WTC11 (cell line): ENCODE results near the gene STK25. TPM values are rescaled to one million over a fixed set of nuclear protein-coding genes. Genes with fewer than 3 reads are reported as not detected.

Experiments
- ATAC-seq: fragments of 200-7000 bp; cut with Tn5 transposase; 2 replicates; pipeline ENCODE4 v1.10.0; 2021; ENCODE audit warnings: mild to moderate bottlenecking, moderate library complexity
- Bru-seq: library from RNA; stranded (reverse); fragments of 400-500 nt; gene quantifications from one replicate; lab custom pipeline; 2021; lab: Mats Ljungman, UMichigan
- CTCF ChIA-PET: fragments of 300-600 bp; sonication (Branson Sonifier 250); formaldehyde crosslinking; loops from one replicate; lab custom pipeline; 2021; ENCODE audit warnings: antibody characterized with exemption; lab: Charles Lee
- POLR2A ChIA-PET: fragments of 350-600 bp; sonication (Branson Sonifier 250); formaldehyde crosslinking; loops from one replicate; lab custom pipeline; 2021; ENCODE audit warnings: antibody characterized with exemption; lab: Charles Lee
- DNase-seq: peaks from one replicate; pipeline ENCODE4 v3.0.0; 2021; ENCODE audit warnings: low spot score
- H3K27ac Mint-ChIP-seq: 2 replicates; pipeline ENCODE4 v1.8.0; 2021; ENCODE audit warnings: mixed read lengths
- H3K27me3 Mint-ChIP-seq: 2 replicates; pipeline ENCODE4 v1.8.0; 2021; ENCODE audit warnings: low read depth, mild to moderate bottlenecking, moderate library complexity, mixed read lengths
- H3K36me3 Mint-ChIP-seq: 2 replicates; pipeline ENCODE4 v1.8.0; 2021; ENCODE audit warnings: mixed read lengths
- H3K4me1 Mint-ChIP-seq: 2 replicates; pipeline ENCODE4 v1.8.0; 2022; ENCODE audit warnings: mixed read lengths
- H3K4me3 Mint-ChIP-seq: 2 replicates; pipeline ENCODE4 v1.8.0; 2021; ENCODE audit warnings: mild to moderate bottlenecking, moderate library complexity, mixed read lengths
- H3K9me3 Mint-ChIP-seq: 2 replicates; pipeline ENCODE4 v1.8.0; 2021; ENCODE audit warnings: mixed read lengths
- AFF4 ChIP-seq: sonication (generic); formaldehyde crosslinking; IDR thresholded peaks from 2 replicates; pipeline ENCODE4 v1.8.1; 2023; ENCODE audit warnings: mild to moderate bottlenecking, missing genetic modification reagents, borderline replicate concordance
- CREM ChIP-seq: sonication (generic); formaldehyde crosslinking; IDR thresholded peaks from 2 replicates; pipeline ENCODE4 v1.8.1; 2022; ENCODE audit warnings: mild to moderate bottlenecking, missing genetic modification reagents, moderate library complexity
- ELF4 ChIP-seq: sonication (generic); formaldehyde crosslinking; IDR thresholded peaks from 2 replicates; pipeline ENCODE4 v1.8.1; 2022; ENCODE audit warnings: low read depth, mild to moderate bottlenecking, moderate library complexity, missing genetic modification reagents
- GTF2I ChIP-seq: fragments of 250-450 bp; sonication (Bioruptor Pico); conservative IDR thresholded peaks from 2 replicates; pipeline ENCODE4 v1.4.0; 2021; ENCODE audit warnings: mild to moderate bottlenecking
- MXD4 ChIP-seq: fragments of 250-450 bp; sonication (Bioruptor Pico); IDR thresholded peaks from 2 replicates; pipeline ENCODE4 v1.8.0; 2021; ENCODE audit warnings: mild to moderate bottlenecking, moderate library complexity, borderline replicate concordance
- MYBL2 ChIP-seq: sonication (generic); formaldehyde crosslinking; IDR thresholded peaks from 2 replicates; pipeline ENCODE4 v1.8.1; 2023; ENCODE audit warnings: mild to moderate bottlenecking, moderate library complexity, missing genetic modification reagents
- PRDM15 ChIP-seq: sonication (generic); formaldehyde crosslinking; IDR thresholded peaks from 2 replicates; pipeline ENCODE4 v1.8.0; 2022; ENCODE audit warnings: missing genetic modification reagents
- SP1 ChIP-seq: sonication (generic); formaldehyde crosslinking; conservative IDR thresholded peaks from 2 replicates; pipeline ENCODE4 v1.8.1; 2022; ENCODE audit warnings: missing genetic modification reagents
- TP53 ChIP-seq: sonication (generic); formaldehyde crosslinking; IDR thresholded peaks from 2 replicates; pipeline ENCODE4 v1.8.1; 2023; ENCODE audit warnings: mild to moderate bottlenecking, missing genetic modification reagents
- USF2 ChIP-seq: sonication (generic); formaldehyde crosslinking; IDR thresholded peaks from 2 replicates; pipeline ENCODE4 v1.8.1; 2023; ENCODE audit warnings: mild to moderate bottlenecking, missing genetic modification reagents, moderate library complexity
- ZMAT4 ChIP-seq: fragments of 250-450 bp; sonication (Bioruptor Pico); IDR thresholded peaks from 2 replicates; pipeline ENCODE4 v1.9.0; 2021; ENCODE audit warnings: mild to moderate bottlenecking
- ZNF121 ChIP-seq: sonication (generic); formaldehyde crosslinking; IDR thresholded peaks from 2 replicates; pipeline ENCODE4 v1.8.0; 2023; ENCODE audit warnings: missing genetic modification reagents
- ZNF138 ChIP-seq: sonication (generic); formaldehyde crosslinking; conservative IDR thresholded peaks from 2 replicates; pipeline ENCODE4 v1.8.1; 2022; ENCODE audit warnings: mild to moderate bottlenecking, moderate library complexity, missing genetic modification reagents
- ZNF219 ChIP-seq: sonication (generic); formaldehyde crosslinking; IDR thresholded peaks from 2 replicates; pipeline ENCODE4 v1.8.0; 2023; ENCODE audit warnings: missing genetic modification reagents, mild to moderate bottlenecking, borderline replicate concordance
- ZNF232 ChIP-seq: sonication (generic); formaldehyde crosslinking; IDR thresholded peaks from 2 replicates; pipeline ENCODE4 v1.8.0; 2022; ENCODE audit warnings: mild to moderate bottlenecking, missing genetic modification reagents
- ZNF263 ChIP-seq: sonication (generic); formaldehyde crosslinking; IDR thresholded peaks from 2 replicates; pipeline ENCODE4 v1.8.1; 2022; ENCODE audit warnings: low read depth, mild to moderate bottlenecking, moderate library complexity, missing genetic modification reagents
- ZNF317 ChIP-seq: sonication (generic); formaldehyde crosslinking; IDR thresholded peaks from 2 replicates; pipeline ENCODE4 v1.8.1; 2023; ENCODE audit warnings: low read depth, mild to moderate bottlenecking, moderate library complexity, missing genetic modification reagents, borderline replicate concordance
- ZNF396 ChIP-seq: fragments of 250-450 bp; sonication (Bioruptor Pico); IDR thresholded peaks from 2 replicates; pipeline ENCODE4 v1.8.0; 2021; ENCODE audit warnings: mild to moderate bottlenecking, moderate library complexity, borderline replicate concordance
- long read RNA-seq, 3 experiments: library from RNA in 1 of 3; library from capped mRNA in 1 of 3; library from polyadenylated mRNA in 1 of 3; unstranded in 2 of 3; stranded (forward) in 1 of 3; transcript quantifications; one replicate each; pipeline ENCODE4 v2.0.0, GENCODE V29; 2021
- total RNA-seq: library from RNA; stranded (reverse); gene quantifications from 3 replicates; pipeline ENCODE4 v1.2.3, GENCODE V29; 2021
- TF ChIP-seq, protein P1 (sequence below): fragments of 200-600 bp; IDR thresholded peaks from 2 replicates; pipeline ENCODE4 v1.8.0; 2022; ENCODE audit warnings: antibody characterized with exemption
- TF ChIP-seq, protein P2 (sequence below): sonication (generic); formaldehyde crosslinking; IDR thresholded peaks from 2 replicates; pipeline ENCODE4 v1.8.1; 2023; ENCODE audit warnings: mild to moderate bottlenecking, moderate library complexity, missing genetic modification reagents

Gene STK25
- 214 to 232 TPM (median 222 TPM) in 3 replicates for total RNA-seq
- percentile 64 among the genes with signal in this experiment for Bru-seq, nascent RNA
- long read RNA-seq, experiment 1, full-length matches to known transcripts, result 481 of 653 reads
- long read RNA-seq, experiment 1, partial matches to known transcripts, result 48 of 653 reads
- long read RNA-seq, experiment 1, other reads (novel, unspliced or antisense), result 124 of 653 reads
- long read RNA-seq, experiment 2, full-length matches to known transcripts, result 114 of 158 reads
- long read RNA-seq, experiment 2, partial matches to known transcripts, result 20 of 158 reads
- long read RNA-seq, experiment 2, other reads (novel, unspliced or antisense), result 24 of 158 reads
- long read RNA-seq, experiment 3, transcript STK25-234 (11 exons, 2,459 nt), result major isoform, 13 of 42 reads
- long read RNA-seq, experiment 3, transcript STK25-202 (11 exons, 2,251 nt), result minor isoform, 5 of 42 reads
- long read RNA-seq, experiment 3, partial matches to known transcripts, result 2 of 42 reads
- long read RNA-seq, experiment 3, other reads (novel, unspliced or antisense), result 12 of 42 reads

DNA sequence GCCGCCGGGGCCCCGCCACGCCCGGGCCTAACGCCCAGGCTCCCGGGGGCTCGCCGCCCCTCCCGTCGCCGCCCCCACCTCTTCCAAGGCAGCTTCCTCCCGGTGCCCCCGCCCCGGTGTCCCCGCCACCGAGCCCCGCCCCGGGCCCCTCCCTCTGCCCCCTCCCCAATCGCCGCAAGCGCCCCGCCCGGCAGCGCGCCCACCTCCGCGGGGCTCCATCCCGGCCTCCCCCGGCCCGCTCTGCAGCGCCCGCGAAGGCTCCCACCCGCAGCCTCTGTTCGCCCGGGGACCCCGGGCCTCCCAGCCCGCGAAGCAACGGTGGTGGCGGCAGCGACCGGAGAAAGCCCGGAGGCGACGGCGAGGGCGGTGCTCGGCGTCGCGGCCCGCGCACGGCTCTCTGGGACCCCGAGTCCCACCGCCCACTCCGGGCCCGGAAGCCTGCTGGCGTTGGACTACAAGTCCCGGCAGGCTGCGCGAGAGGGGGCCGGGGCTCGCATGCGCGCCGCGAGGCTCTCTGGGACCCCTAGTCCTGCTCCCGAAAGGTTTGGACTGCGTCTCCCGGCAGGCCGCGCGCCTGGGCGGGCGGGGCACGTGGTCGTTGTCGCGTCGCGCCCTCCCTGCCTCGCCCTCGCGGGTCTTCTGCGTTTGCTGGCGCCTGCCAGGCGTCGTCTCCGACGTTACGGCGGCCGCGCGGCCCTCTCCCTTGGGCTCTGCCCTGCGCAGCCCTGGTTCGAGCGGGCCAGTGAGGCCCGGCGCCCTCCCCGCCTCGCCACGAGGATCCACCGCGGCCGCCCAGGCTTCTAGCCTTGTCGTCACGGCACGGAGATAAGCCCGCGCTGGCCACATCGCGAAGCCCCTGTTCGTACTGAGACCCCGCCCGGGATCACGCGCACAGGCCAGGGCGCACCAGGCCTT lies at the start of gene STK25:
TSS of gene STK25 (minus strand) at position 345 of the 915 bp plus-strand sequence. CDS start 549 bp downstream, outside the sequence.
- H3K27ac Mint-ChIP-seq, result peak within 1 kb of the TSS; percentile 36; the same call in 1 of the 2 replicates
- peak within 1 kb of the TSS; percentile 78 for H3K4me3 Mint-ChIP-seq
- POLR2A ChIA-PET, result no interaction called here
- no peak for TF ChIP-seq ZNF232 (CRISPR knock-in tag)
- TF ChIP-seq ZMAT4, result no peak
- peak; percentile 88 for TF ChIP-seq ZNF263 (CRISPR knock-in tag)
- TF ChIP-seq, protein P1, sequence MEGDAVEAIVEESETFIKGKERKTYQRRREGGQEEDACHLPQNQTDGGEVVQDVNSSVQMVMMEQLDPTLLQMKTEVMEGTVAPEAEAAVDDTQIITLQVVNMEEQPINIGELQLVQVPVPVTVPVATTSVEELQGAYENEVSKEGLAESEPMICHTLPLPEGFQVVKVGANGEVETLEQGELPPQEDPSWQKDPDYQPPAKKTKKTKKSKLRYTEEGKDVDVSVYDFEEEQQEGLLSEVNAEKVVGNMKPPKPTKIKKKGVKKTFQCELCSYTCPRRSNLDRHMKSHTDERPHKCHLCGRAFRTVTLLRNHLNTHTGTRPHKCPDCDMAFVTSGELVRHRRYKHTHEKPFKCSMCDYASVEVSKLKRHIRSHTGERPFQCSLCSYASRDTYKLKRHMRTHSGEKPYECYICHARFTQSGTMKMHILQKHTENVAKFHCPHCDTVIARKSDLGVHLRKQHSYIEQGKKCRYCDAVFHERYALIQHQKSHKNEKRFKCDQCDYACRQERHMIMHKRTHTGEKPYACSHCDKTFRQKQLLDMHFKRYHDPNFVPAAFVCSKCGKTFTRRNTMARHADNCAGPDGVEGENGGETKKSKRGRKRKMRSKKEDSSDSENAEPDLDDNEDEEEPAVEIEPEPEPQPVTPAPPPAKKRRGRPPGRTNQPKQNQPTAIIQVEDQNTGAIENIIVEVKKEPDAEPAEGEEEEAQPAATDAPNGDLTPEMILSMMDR, result no peak
- TF ChIP-seq AFF4, result peak; percentile 75; the same call in 1 of the 2 replicates
- TF ChIP-seq MYBL2, result peak; percentile 97
- TF ChIP-seq PRDM15, result peak; percentile 65
- TF ChIP-seq USF2 (CRISPR knock-in tag), result peak; percentile 97
- TF ChIP-seq ELF4 (CRISPR knock-in tag), result peak; percentile 95
- TF ChIP-seq TP53, result peak; percentile 98
- TF ChIP-seq ZNF219 (CRISPR knock-in tag), result peak; percentile 89
- peak; percentile 98 for TF ChIP-seq SP1
- TF ChIP-seq, protein P2, sequence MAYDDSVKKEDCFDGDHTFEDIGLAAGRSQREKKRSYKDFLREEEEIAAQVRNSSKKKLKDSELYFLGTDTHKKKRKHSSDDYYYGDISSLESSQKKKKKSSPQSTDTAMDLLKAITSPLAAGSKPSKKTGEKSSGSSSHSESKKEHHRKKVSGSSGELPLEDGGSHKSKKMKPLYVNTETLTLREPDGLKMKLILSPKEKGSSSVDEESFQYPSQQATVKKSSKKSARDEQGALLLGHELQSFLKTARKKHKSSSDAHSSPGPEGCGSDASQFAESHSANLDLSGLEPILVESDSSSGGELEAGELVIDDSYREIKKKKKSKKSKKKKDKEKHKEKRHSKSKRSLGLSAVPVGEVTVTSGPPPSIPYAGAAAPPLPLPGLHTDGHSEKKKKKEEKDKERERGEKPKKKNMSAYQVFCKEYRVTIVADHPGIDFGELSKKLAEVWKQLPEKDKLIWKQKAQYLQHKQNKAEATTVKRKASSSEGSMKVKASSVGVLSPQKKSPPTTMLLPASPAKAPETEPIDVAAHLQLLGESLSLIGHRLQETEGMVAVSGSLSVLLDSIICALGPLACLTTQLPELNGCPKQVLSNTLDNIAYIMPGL, result peak; percentile 85
- TF ChIP-seq ZNF138, result peak; percentile 93; the same call in 1 of the 2 replicates
- TF ChIP-seq GTF2I, result no peak
- TF ChIP-seq ZNF121, result 0 out of 2 replicates have a peak, but pooled peaks have one; percentile 23
- TF ChIP-seq MXD4 (CRISPR knock-in tag), result no peak
- peak; percentile 93 for TF ChIP-seq CREM
- no peak for TF ChIP-seq ZNF396 (CRISPR knock-in tag)
- peak; percentile 78 for TF ChIP-seq ZNF317

More for the DNA sequence above, at the start of gene STK25:
- Mint-ChIP-seq H3K4me1 (peaks cover 17% of the 10 kb centered on the region), H3K27me3 (peaks cover 20% of the 10 kb centered on the region), H3K9me3 (0 out of 2 replicates have a peak, but pooled peaks cover 1% of the 10 kb centered on the region), H3K36me3 (no peaks in the 10 kb centered on the region)
- ATAC-seq (peak; percentile 95), DNase-seq (peak; percentile 99)
- CTCF ChIA-PET, result interaction anchor here (1.0 to 1.6 kb wide), 2 partner anchors 18 to 138 kb away, joined by 3 to 4 read pairs; no protein-coding TSS in a partner anchor
